ENCODE data around the gene RFT1. TPM values are rescaled to one million over a fixed set of nuclear protein-coding genes. Genes with fewer than 3 reads are reported as not detected.

Gene RFT1
- total RNA-seq, 4 donors from 2014 or later: 6.8 to 10.3 (median 9.0) TPM

DNA sequence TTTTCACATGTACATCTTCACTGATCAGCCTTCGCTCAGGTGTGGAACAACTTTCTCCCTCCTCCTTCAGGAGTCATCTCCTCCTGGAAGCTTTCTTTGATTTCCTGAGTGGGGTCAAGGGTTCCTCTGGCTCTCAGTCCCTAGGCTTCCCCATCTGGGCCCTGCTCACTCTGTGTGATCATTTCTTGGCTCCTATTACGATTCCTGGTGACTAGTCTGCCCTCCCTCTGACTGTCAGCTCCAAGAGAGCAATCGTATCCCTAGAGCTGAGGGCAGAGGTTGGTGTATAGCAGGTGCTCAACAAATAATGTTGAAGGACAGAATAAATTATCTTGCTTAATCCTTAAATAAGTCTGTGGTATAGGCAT, 15.5 kb upstream of the RFT1 start:
- DNase-seq (ENCODE audit: extremely low spot score): no peak
- WGBS: 81% methylated on average over 3 of the region's 3 CpGs
- H3K4me3 ChIP-seq: no peak overlapping the region
- H3K27ac ChIP-seq (replicated peaks in 1 of 4): no peak overlapping the region
- TF ChIP-seq POLR2AphosphoS5 (IDR thresholded peaks at IDR 0.05) (no peak), POLR2A (IDR thresholded peaks at IDR 0.05; ENCODE audit: low read depth) (no peak)
- intact Hi-C loops (cut with DNase I): no loop called here
- H3K36me3 ChIP-seq: no peaks in the 10 kb centered on the region
- no peaks in the 10 kb centered on the region for H3K9me3 ChIP-seq
- no peaks in the 10 kb centered on the region for H3K27me3 ChIP-seq
- peaks cover 5 to 21% (median 14%) of the 10 kb centered on the region in 4 donors for H3K4me1 ChIP-seq

DNA sequence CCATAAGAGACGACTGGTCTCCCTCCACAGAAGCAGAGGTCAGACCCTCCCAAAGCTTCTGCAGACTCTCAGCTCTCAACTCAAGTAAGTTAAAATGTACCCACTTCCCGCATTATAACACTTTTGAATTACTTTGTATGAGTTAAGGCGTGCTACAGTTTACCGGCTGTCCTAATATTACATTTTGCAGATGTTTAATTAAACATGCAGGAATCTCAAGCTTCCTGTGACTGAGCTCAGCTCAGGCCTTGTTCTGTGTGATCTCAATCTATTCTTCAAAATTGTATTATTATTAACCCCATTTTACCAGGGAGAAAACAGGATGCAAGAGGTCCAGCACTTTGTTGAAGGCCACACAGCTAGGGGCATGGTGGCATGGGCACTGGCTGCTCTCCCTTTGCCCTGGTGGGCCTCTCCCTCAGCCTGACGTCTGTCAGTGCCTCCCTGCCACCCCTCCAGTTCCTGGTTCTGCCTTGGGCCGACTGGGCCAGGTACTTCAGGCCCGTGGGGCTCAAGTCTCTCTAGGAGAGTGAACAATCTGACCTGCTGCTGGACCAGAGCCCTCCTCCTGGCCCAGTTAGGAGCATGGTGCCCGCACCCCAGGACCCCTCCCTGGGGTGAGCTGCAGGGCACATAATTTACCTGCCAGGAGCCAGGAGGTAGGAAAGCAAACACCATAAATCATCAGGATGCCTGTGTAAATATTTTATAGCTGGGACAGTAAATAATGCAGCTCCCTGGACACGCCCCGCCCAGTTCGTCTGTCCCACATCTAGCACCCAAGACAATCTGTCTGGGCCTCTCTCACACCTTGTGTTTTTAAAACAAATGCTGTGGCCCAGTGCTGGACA, 14.9 kb upstream of the RFT1 start:
- Histone ChIP-seq H3K27ac (replicated peaks in 1 of 4) (no peak overlapping the region), H3K4me1 (peaks cover 0 to 23% (median 13%) of the 10 kb centered on the region in 4 donors), H3K4me3 (no peak overlapping the region), H3K27me3 (no peaks in the 10 kb centered on the region), H3K36me3 (no peaks in the 10 kb centered on the region), H3K9me3 (no peaks in the 10 kb centered on the region)
- intact Hi-C loops (cut with DNase I): no loop called here
- WGBS: 75% methylated on average over 10 of the region's 11 CpGs
- TF ChIP-seq EP300 (IDR thresholded peaks at IDR 0.05) (no peak), POLR2AphosphoS5 (IDR thresholded peaks at IDR 0.05) (no peak), POLR2A (IDR thresholded peaks at IDR 0.05; ENCODE audit: low read depth) (no peak)
- TF ChIP-seq, protein P1, sequence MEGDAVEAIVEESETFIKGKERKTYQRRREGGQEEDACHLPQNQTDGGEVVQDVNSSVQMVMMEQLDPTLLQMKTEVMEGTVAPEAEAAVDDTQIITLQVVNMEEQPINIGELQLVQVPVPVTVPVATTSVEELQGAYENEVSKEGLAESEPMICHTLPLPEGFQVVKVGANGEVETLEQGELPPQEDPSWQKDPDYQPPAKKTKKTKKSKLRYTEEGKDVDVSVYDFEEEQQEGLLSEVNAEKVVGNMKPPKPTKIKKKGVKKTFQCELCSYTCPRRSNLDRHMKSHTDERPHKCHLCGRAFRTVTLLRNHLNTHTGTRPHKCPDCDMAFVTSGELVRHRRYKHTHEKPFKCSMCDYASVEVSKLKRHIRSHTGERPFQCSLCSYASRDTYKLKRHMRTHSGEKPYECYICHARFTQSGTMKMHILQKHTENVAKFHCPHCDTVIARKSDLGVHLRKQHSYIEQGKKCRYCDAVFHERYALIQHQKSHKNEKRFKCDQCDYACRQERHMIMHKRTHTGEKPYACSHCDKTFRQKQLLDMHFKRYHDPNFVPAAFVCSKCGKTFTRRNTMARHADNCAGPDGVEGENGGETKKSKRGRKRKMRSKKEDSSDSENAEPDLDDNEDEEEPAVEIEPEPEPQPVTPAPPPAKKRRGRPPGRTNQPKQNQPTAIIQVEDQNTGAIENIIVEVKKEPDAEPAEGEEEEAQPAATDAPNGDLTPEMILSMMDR (IDR thresholded peaks at IDR 0.05): no peak
- no peak for DNase-seq (ENCODE audit: extremely low spot score)

DNA sequence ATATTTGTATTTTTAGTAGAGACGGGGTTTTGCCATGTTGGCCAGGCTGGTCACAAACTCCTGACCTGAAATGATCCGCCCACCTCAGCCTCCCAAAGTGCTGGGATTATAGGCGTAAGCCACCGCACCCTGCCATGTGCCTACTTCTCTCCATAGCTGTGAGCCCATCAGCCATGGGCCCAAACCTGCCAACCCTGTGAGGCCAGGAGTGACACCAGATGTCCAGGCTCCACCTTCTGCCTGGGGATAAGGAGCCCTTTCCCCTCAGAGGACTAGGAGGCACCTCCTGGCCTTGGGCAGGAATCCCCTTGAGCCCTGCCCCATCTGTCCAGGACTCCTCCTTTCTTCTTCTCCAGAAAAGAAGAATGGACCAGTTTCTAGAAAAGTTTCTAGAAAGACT, 14.2 kb upstream of the RFT1 start:
- WGBS: 97% methylated on average over 4 of the region's 4 CpGs
- Histone ChIP-seq H3K27ac (replicated peaks in 1 of 4) (no peak overlapping the region), H3K4me1 (peaks cover 0 to 21% (median 14%) of the 10 kb centered on the region in 4 donors), H3K4me3 (no peak overlapping the region), H3K9me3 (no peaks in the 10 kb centered on the region), H3K27me3 (no peaks in the 10 kb centered on the region), H3K36me3 (no peaks in the 10 kb centered on the region)
- no peak for DNase-seq (ENCODE audit: extremely low spot score)
- intact Hi-C loops (cut with DNase I): no loop called here
- TF ChIP-seq POLR2A (IDR thresholded peaks at IDR 0.05; ENCODE audit: low read depth) (no peak), POLR2AphosphoS5 (IDR thresholded peaks at IDR 0.05) (no peak), EP300 (IDR thresholded peaks at IDR 0.05) (no peak)
- TF ChIP-seq, protein P1 (IDR thresholded peaks at IDR 0.05): no peak

DNA sequence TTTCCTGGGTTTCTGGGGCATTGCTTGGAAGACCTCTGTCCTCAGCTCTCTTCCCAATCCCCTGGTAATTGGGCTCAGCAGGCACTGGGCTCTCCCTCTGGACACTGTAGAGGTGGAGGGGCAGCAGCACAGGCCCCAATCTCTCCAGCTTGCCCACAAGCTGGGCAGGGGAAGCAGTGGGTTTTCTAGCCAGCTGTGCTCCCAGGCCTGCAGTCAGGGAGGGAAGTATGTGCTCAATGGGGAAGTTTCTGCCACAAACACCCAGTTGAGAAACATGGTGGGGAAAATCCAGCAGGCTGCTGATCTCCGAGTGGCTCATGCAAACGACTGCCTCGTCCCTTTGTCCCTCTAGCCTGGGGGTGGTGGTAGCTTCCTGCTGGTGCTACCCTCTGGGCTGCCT, 12.8 kb upstream of the RFT1 start:
- Histone ChIP-seq H3K9me3 (no peaks in the 10 kb centered on the region), H3K27ac (replicated peaks in 1 of 4) (no peak overlapping the region), H3K4me3 (no peak overlapping the region), H3K27me3 (no peaks in the 10 kb centered on the region), H3K36me3 (no peaks in the 10 kb centered on the region), H3K4me1 (peaks cover 0 to 24% (median 18%) of the 10 kb centered on the region in 4 donors)
- intact Hi-C loops (cut with DNase I): no loop called here
- no peak for TF ChIP-seq POLR2A (IDR thresholded peaks at IDR 0.05; ENCODE audit: low read depth)
- TF ChIP-seq EP300 (IDR thresholded peaks at IDR 0.05): no peak
- TF ChIP-seq, protein P1 (IDR thresholded peaks at IDR 0.05): no peak
- no peak for TF ChIP-seq POLR2AphosphoS5 (IDR thresholded peaks at IDR 0.05)
- WGBS: 75% methylated on average over 3 of the region's 3 CpGs
- no peak for DNase-seq (ENCODE audit: extremely low spot score)

DNA sequence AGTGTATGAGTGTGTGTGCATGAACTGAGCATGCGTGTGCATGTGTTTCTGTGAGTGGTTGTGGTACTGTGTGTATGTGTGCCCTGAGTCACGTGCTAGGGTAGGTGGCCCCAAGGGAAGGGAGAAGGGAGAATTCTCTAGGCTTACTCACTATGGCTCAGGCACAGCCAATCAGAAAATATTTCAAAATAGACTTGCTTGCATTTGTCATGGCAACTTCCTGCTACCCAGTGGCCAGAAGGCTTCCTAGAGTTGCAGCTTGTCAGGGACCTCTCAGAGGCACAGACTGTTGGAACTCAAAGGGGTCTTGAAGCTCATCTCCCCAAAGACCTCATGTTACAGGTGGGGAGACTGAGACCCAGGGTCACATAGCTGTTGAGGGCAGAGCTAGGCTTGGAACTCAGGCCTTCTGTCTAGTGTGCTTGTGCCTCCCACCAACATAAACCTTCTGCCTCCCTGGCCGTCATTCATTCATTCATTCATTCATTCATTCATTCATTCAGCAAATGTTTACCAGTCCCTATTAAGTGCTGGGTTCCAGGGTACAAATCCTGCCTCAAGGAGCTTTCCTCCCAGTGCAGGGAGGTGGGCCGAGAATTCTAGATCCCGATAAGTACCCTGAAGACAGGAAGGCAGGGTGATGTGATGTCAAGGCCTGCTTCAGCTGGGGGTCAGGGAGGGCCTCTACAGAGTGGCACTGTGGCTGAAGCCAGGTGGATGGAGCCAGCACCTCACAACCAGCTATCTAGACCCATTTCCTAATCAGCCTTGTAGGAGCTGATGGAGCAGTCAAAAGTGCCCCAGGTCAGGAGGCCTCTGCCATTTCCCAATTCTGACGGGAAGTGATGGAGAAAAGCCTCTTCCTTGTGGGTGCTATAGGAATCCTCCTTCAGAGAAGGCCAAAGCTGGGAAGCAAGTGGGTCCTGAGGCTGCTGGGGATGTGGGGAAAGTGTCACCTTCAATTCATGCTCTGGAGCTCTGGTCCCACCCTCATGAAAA, 10.9 kb upstream of the RFT1 start:
- H3K27me3 ChIP-seq: no peaks in the 10 kb centered on the region
- TF ChIP-seq, protein P1 (IDR thresholded peaks at IDR 0.05): no peak
- no peak for TF ChIP-seq POLR2AphosphoS5 (IDR thresholded peaks at IDR 0.05)
- TF ChIP-seq EP300 (IDR thresholded peaks at IDR 0.05): no peak
- no peak for TF ChIP-seq POLR2A (IDR thresholded peaks at IDR 0.05; ENCODE audit: low read depth)
- H3K4me1 ChIP-seq: peaks cover 0 to 24% (median 18%) of the 10 kb centered on the region in 4 donors
- no peak for DNase-seq (ENCODE audit: extremely low spot score)
- intact Hi-C loops (cut with DNase I): no loop called here
- H3K36me3 ChIP-seq: no peaks in the 10 kb centered on the region
- 80% methylated on average over 6 of the region's 6 CpGs for WGBS
- H3K9me3 ChIP-seq: no peaks in the 10 kb centered on the region
- H3K4me3 ChIP-seq: no peak overlapping the region
- no peak overlapping the region for H3K27ac ChIP-seq (replicated peaks in 1 of 4)

Data from esophagus muscularis mucosa (tissue), 4 donors.